Measurements from ENCODE around the gene HS1BP3.

Gene HS1BP3

GRCh38 chr2:20596973-20597859, 53.7 kb downstream of the HS1BP3 start:
- no peak for DNase-seq

GRCh38 chr2:20596193-20596972, 54.5 kb downstream of the HS1BP3 start:
- DNase-seq: peak; percentile 20

- peak; percentile 34 for DNase-seq
Measured at GRCh38 chr2:20595439-20596192, 55.3 kb downstream of the HS1BP3 start.

GRCh38 chr2:20594957-20595356, 55.9 kb downstream of the HS1BP3 start:
- no peak for DNase-seq

GRCh38 chr2:20594048-20594750, 56.7 kb downstream of the HS1BP3 start:
- DNase-seq: peak; percentile 10

- peak; percentile 18 for DNase-seq
Measured at GRCh38 chr2:20593072-20594034, 57.5 kb downstream of the HS1BP3 start.

GRCh38 chr2:20592106-20593071, 58.5 kb downstream of the HS1BP3 start:
- DNase-seq: peak; percentile 19

- peak; percentile 10 for DNase-seq
Measured at GRCh38 chr2:20590704-20591515, 60.0 kb downstream of the HS1BP3 start.

GRCh38 chr2:20589975-20590703, 60.8 kb downstream of the HS1BP3 start:
- peak; percentile 11 for DNase-seq

GRCh38 chr2:20588918-20589871, 61.7 kb downstream of the HS1BP3 start:
- peak; percentile 11 for DNase-seq

GRCh38 chr2:20585710-20586594, 64.9 kb downstream of the HS1BP3 start:
- no peak for DNase-seq

- no peak for DNase-seq
Measured at GRCh38 chr2:20585359-20585709, 65.6 kb downstream of the HS1BP3 start.

GRCh38 chr2:20584399-20585358, 66.2 kb downstream of the HS1BP3 start:
- no peak for DNase-seq

- DNase-seq: no peak
Measured at GRCh38 chr2:20584045-20584398, 66.9 kb downstream of the HS1BP3 start.

- no peak for DNase-seq
Measured at GRCh38 chr2:20583425-20583881, 67.4 kb downstream of the HS1BP3 start.

Measured in stimulated activated CD8-positive, alpha-beta memory T cell treated with anti-CD3 and anti-CD28 coated beads, Interleukin-4, amount 100 ng/mL, for 48 hours (primary cell).